AG08396 (cell line): ENCODE results near the gene NRIP3.
"Not testable (repeated sequence)": the region's sequence is repeated elsewhere in the genome, so short reads cannot be mapped to it uniquely, and the experiment has no call there.

Source experiments
- DNase-seq: peaks from one replicate; pipeline ENCODE4 v3.0.0; 2012; ENCODE audit warnings: low spot score, mixed read lengths

NRIP3 gene

GRCh38 chr11:9015677-9016076, 11.9 kb upstream of the NRIP3 start:
- peak; percentile 84 for DNase-seq

- no peak for DNase-seq
Measured at GRCh38 chr11:9014826-9015225, 11.0 kb upstream of the NRIP3 start.

- DNase-seq: no peak
Measured at GRCh38 chr11:9013373-9013772, 9.6 kb upstream of the NRIP3 start.

DNA sequence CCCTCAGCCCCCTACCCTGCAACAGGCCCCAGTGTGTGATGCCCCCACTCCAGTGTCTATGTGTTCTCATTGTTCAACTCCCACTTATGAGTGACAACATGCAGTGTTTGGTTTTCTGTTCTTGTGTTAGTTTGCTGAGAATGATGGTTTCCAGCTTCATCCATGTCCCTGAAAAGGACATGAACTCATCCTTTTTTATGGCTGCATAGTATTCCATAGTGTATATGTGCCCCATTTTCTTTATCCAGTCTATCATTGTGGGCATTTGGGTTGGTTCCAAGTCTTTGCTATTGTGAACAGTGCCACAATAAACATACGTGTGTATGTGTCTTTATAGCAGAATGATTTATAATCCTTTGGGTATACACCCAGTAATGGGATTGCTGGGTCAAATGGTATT, 5.7 kb upstream of the NRIP3 start:
- not testable (repeated sequence) for DNase-seq

GRCh38 chr11:9008661-9009060, 4.9 kb upstream of the NRIP3 start:
- no peak for DNase-seq

DNA sequence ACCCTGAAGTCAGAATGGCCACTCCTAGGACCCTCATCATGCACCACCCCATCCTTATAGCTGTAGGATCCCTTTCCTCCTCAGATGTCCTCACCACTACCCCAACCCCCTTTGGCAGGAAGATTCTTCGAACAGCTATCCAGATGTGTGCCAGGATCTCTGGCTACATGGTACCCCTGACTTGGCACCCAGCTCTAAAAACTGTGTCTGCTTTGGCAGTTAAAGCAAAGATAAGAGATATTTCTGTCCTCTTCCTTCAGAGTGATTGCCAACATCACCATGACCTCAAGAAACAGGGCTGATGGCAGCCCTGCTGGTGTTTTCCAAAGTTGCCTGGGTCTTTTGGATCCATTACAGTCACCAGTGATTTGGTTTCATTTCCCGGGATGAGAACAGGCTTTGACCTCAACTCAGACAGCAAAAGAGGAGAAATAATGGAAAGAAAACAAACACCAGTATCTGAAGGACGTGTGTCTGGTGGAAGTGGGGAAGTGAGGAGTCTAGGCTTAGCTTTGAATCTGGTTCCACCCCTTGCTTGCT, 4.3 kb upstream of the NRIP3 start:
- no peak for DNase-seq

DNA sequence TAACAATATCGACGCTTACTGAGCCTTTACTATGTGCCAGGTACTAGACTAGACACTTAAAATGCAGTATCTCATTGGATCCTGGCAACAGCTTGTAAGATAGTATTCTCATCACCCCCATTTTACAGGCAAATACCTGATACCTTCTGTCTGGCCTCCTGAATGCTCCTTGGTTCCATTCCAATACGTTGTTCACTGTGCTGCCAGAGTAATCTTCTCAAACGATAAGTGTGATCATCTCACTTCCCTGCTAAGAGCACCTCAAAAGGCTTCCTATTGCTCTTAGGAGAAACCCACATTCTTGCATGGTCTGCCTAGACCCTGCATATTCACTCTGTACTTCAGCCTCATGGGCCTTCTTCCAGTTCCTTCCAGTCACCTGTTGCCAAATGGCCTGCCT, 1.3 kb upstream of the NRIP3 start:
- DNase-seq: no peak

GRCh38 chr11:9004183-9004926, 554 bp upstream of the NRIP3 start:
- no peak for DNase-seq

DNA sequence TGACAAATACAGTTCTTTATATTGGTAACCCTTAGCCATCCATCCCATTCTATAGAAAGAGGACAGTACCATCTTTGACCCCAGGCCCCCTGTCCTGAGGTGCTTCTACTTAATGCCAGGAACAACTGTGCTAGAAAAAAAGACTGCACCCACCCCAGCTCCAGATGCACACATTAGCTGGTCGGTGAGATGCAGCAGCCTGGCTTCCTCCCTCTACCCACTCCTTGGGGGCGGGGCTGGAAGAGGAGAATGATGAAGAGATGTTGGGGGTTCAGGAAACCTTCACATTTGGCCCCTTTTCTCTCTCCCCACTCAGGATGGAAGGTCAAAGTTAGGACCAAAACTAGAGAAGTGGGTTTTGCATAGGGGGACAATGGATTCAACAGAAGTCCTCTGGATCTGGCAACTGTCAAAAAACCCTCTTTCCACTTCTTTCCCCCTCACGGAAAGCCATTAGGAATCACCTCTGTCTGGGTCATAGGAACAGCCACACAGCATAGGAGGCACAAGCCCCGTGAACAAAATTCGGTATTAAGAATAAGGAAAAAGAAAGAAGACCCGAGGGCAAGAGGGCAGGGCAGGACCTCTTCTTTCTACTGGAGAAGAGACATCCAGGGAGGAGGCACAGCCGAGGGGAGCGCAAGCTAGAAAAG, 755 bp downstream of the NRIP3 start:
- DNase-seq: no peak

DNA sequence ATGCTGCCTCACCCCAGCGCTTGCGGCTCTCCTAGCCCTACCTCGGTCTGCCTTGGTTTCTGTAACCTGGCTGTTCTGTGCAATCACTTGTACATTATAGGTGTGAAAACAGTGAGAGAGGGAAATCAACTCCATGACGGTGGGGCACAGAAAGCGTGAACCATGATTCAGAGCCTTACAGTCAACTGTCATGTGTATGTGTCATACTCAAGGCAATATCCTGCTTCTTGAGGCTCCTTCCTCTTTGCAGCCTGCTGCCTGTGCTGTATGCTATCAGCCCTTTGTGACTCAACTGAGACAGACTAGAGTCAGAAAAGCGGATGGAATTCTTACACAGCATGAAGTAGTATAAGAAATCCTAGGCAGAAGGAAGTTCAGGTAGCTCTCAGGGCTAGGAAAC, 2.1 kb downstream of the NRIP3 start:
- peak; percentile 78 for DNase-seq

DNA sequence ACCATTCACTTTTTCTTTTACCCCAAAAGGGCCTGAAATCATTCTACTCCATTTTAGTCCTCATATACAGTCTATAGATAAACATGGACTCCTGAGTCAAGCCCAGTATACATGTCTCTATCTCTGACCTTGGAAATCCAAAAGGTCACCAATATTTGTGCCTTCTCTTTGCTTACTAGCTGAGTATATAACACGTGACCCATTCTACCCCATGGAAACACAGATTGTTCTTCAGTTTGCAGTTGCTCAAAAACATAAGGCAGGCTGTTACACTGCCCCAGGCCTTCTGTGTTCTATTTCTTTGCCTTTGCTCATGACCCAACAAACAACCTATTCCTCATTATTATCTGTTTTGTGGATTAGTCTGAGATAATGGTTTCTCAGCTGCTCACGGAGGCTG, 5.8 kb downstream of the NRIP3 start:
- DNase-seq: no peak

DNA sequence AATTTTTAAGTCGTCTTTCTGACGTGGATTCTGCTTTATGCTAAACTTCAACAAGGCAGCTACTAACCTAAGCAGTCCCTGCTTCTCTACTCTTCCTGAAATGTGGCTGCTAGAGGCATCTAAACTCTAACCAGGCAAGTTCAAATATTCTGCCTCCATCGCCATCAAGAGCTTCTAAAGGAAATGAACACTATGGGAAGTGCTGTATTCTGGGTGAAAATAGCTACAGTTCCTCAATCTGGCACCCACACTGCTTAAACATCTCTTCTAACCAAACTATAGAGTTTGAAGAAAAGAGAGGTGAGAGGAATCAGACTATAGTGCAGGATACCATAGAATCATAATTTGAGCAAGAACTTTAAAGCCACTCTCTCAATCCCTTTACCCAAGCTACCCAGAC, 6.3 kb downstream of the NRIP3 start:
- DNase-seq: no peak

- peak; percentile 61 for DNase-seq
Measured at GRCh38 chr11:8989453-8989852, 14.3 kb downstream of the NRIP3 start.

- peak; percentile 68 for DNase-seq
Measured at GRCh38 chr11:8988329-8989234, 15.2 kb downstream of the NRIP3 start.

DNA sequence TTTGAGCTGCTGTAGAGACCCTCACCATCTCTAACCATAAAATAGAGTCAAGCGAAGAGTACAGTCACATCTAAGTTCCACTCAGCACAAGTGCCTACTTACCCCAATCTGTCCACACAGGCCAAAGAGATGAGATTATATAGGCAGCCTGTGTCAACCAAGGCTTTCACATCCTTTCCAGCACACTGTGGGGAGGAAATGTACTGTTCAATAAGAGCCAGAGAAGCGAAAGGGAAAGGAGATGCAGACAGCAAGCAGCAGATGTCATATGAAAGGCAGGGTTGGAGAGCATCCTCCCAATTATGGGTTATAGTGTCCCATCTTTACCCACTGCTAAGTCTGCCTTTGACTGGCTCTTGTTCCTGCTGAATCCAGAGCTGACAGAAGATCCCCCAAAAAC, 16.4 kb downstream of the NRIP3 start:
- DNase-seq: no peak

- DNase-seq: not testable (repeated sequence)
Measured at GRCh38 chr11:8986772-8987171, 17.0 kb downstream of the NRIP3 start.

- no peak for DNase-seq
Measured at GRCh38 chr11:8985462-8985861, 18.3 kb downstream of the NRIP3 start.

DNA sequence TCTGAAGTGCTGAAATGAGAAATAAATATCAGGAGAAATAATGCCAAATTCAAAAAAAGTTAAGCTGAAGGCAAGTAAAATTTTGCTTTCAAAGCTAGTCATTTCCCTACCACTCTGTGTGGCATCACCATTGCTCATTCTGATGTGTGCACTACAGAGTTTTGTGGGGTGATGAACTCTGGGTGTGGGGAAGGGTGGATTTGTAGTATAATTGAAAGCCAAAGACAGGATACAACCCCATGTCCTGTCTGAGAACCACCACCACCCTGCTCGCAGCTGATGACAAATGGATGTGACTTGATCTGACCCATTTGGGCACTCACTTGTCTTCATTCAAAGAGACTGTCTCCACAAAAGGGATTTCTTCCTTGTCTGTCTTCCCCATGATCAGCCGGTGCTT, 20.2 kb downstream of the NRIP3 start:
- no peak for DNase-seq

- no peak for DNase-seq
Measured at GRCh38 chr11:8980485-8980884, 23.3 kb downstream of the NRIP3 start.

DNA sequence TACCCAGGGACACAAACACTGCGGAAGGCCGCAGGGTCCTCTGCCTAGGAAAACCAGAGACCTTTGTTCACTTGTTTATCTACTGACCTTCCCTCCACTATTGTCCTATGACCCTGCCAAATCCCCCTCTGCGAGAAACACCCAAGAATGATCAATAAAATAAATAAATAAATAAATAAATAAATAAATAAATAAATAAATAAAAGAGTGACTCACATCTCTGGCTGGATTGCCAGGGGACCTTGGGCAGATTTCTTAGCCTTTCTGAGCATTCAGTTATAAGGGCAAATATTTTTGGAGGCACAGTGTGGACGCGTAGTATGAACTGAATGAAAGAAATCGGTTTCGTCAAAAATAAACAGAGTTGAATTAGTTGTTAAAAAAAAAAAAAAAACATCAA, 24.4 kb downstream of the NRIP3 start:
- not testable (repeated sequence) for DNase-seq

GRCh38 chr11:8973121-8973520, 30.7 kb downstream of the NRIP3 start:
- no peak for DNase-seq

- no peak for DNase-seq
Measured at GRCh38 chr11:8971924-8972316, 31.9 kb downstream of the NRIP3 start.
